ENCODE results near the gene ABCA5. TPM values are rescaled to one million over a fixed set of nuclear protein-coding genes. Genes with fewer than 3 reads are reported as not detected.

The ABCA5 gene
- total RNA-seq, 1 donor from 2014 or later: 7.7 TPM

DNA sequence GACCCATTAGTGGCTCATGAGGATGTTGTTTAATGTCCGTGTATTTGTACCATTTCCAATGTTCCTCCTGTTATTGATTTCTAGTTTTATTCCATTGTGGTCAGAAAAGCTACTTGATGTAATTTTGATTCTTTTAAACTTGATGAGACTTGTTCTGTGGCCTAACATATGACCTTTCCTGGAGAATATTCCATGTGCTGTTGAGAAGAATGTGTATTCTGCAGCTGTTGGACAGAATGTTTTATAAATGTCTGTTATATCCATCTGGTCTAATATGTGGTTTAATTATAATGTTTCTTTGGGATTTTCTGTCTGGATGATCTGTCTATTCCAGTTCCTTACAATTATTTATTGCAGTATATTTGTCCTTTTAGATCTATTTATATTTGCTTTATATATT is 95.4 kb downstream of the ABCA5 start:
- TF ChIP-seq, protein P1, sequence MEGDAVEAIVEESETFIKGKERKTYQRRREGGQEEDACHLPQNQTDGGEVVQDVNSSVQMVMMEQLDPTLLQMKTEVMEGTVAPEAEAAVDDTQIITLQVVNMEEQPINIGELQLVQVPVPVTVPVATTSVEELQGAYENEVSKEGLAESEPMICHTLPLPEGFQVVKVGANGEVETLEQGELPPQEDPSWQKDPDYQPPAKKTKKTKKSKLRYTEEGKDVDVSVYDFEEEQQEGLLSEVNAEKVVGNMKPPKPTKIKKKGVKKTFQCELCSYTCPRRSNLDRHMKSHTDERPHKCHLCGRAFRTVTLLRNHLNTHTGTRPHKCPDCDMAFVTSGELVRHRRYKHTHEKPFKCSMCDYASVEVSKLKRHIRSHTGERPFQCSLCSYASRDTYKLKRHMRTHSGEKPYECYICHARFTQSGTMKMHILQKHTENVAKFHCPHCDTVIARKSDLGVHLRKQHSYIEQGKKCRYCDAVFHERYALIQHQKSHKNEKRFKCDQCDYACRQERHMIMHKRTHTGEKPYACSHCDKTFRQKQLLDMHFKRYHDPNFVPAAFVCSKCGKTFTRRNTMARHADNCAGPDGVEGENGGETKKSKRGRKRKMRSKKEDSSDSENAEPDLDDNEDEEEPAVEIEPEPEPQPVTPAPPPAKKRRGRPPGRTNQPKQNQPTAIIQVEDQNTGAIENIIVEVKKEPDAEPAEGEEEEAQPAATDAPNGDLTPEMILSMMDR (IDR thresholded peaks at IDR 0.05): no peak
- H3K27ac Mint-ChIP-seq (ENCODE audit: unreplicated experiment): no peak overlapping the region
- H3K9me3 Mint-ChIP-seq (ENCODE audit: low read depth): peaks cover 14% of the 10 kb centered on the region
- H3K36me3 Mint-ChIP-seq (ENCODE audit: low read depth): no peaks in the 10 kb centered on the region
- no peak for DNase-seq (ENCODE audit: low spot score)
- H3K27me3 Mint-ChIP-seq (ENCODE audit: low read depth): no peaks in the 10 kb centered on the region
- no peak overlapping the region for H3K4me3 Mint-ChIP-seq (ENCODE audit: unreplicated experiment)
- peaks cover 2% of the 10 kb centered on the region for H3K4me1 Mint-ChIP-seq (ENCODE audit: low read depth)

DNA sequence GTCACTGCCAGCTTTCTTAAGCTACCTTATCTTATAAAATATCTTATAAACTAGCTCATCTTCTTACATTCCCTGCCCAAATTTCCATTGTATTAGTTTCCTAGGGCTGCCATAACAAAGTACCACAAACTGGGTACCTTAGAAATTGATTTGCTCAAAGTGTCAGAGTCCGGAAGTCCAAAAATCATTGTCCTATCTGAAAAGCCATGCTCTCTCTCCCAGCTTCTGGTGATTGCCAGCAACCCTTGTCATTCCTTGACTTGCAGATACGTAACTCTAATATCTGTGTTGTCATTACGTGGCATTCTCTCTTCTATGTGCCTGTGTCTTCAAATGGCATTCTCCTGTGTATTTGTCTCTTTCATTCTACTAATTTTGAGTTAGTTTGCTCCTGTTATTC is 96.0 kb downstream of the ABCA5 start:
- H3K4me1 Mint-ChIP-seq (ENCODE audit: low read depth): peaks cover 2% of the 10 kb centered on the region
- no peak overlapping the region for H3K27ac Mint-ChIP-seq (ENCODE audit: unreplicated experiment)
- H3K36me3 Mint-ChIP-seq (ENCODE audit: low read depth): no peaks in the 10 kb centered on the region
- TF ChIP-seq, protein P1 (IDR thresholded peaks at IDR 0.05): no peak
- H3K27me3 Mint-ChIP-seq (ENCODE audit: low read depth): no peaks in the 10 kb centered on the region
- no peak for DNase-seq (ENCODE audit: low spot score)
- H3K9me3 Mint-ChIP-seq (ENCODE audit: low read depth): peaks cover 14% of the 10 kb centered on the region
- no peak overlapping the region for H3K4me3 Mint-ChIP-seq (ENCODE audit: unreplicated experiment)

DNA sequence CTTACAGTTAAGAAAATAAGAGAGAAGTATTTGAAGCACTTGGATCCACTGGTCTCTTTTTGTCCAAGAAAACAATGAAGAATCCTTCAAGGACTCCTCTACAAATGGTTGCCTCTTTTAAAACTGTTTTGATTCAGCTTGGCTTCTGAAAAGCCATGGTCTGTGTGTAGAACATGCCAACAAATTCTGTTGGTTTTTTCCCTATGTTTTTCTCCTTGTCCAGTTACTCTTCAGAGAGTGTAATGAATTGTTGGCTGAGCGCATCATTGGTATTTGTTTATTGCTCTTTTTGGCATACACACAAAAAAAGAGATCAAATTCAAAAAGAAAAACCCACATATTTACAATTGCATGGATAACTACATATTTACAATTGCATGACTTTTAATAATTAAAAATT is 98.4 kb downstream of the ABCA5 start, which contains the start of gene ABCA10:
TSS of gene ABCA10 (minus strand) at position 249 of the 400 bp plus-strand sequence. CDS start 3,466 bp downstream, outside the sequence.
- TF ChIP-seq, protein P1 (IDR thresholded peaks at IDR 0.05): no peak
- H3K27me3 Mint-ChIP-seq (ENCODE audit: low read depth): no peaks in the 10 kb centered on the region
- peaks cover 4% of the 10 kb centered on the region for H3K4me1 Mint-ChIP-seq (ENCODE audit: low read depth)
- no peak within 1 kb of the TSS for H3K27ac Mint-ChIP-seq (ENCODE audit: unreplicated experiment)
- H3K9me3 Mint-ChIP-seq (ENCODE audit: low read depth): peaks cover 14% of the 10 kb centered on the region
- no peak for DNase-seq (ENCODE audit: low spot score)
- H3K4me3 Mint-ChIP-seq (ENCODE audit: unreplicated experiment): no peak within 1 kb of the TSS
- H3K36me3 Mint-ChIP-seq (ENCODE audit: low read depth): no peaks in the 10 kb centered on the region

DNA sequence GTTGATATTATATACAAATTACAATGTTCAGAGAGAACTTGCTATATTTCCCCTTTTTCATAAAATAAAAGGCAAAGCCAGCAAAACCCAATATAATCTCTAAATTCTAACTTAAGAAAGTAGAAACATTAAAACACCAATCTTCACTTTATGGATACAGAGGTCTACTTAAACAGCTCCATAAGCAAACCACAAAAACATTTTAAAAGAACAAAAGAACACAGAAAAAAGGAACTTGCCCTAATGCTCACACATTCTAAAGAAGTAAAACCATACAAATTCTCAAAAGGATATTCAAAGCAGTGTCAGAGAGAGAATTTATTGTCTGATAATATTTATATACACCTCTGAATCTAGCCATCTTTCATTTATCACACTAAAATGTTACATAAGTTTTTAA is 98.9 kb downstream of the ABCA5 start:
- H3K9me3 Mint-ChIP-seq (ENCODE audit: low read depth): peaks cover 12% of the 10 kb centered on the region
- no peaks in the 10 kb centered on the region for H3K36me3 Mint-ChIP-seq (ENCODE audit: low read depth)
- peaks cover 6% of the 10 kb centered on the region for H3K4me1 Mint-ChIP-seq (ENCODE audit: low read depth)
- TF ChIP-seq, protein P1 (IDR thresholded peaks at IDR 0.05): no peak
- no peak overlapping the region for H3K4me3 Mint-ChIP-seq (ENCODE audit: unreplicated experiment)
- H3K27me3 Mint-ChIP-seq (ENCODE audit: low read depth): no peaks in the 10 kb centered on the region
- no peak overlapping the region for H3K27ac Mint-ChIP-seq (ENCODE audit: unreplicated experiment)
- no peak for DNase-seq (ENCODE audit: low spot score)

DNA sequence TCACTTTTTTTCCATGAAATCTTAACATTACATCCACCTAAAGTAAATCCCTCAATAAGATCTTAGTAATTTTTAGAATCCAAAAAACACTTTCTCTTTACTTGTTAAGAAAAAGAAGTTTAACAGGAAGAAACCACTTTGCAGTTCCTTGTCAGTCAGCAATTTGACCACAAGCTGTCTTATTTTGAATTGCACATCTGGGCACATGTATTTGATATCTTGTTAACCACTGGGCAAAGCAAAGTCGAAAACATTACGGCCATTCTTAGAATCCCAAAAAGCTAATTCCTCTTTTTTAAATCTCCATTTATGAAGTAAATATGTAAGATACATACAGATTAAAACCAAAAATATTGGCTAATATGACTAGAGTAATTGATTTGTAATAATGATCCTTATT is 99.4 kb downstream of the ABCA5 start:
- TF ChIP-seq, protein P1 (IDR thresholded peaks at IDR 0.05): no peak
- Mint-ChIP-seq H3K4me1 (ENCODE audit: low read depth) (peaks cover 6% of the 10 kb centered on the region), H3K9me3 (ENCODE audit: low read depth) (peaks cover 7% of the 10 kb centered on the region), H3K4me3 (ENCODE audit: unreplicated experiment) (no peak overlapping the region), H3K27ac (ENCODE audit: unreplicated experiment) (no peak overlapping the region), H3K27me3 (ENCODE audit: low read depth) (no peaks in the 10 kb centered on the region), H3K36me3 (ENCODE audit: low read depth) (no peaks in the 10 kb centered on the region)
- no peak for DNase-seq (ENCODE audit: low spot score)

All from chondrocyte (in vitro differentiated cells).